IPS DF 4.7 (cell line): ENCODE measurements around the gene ZNF691.
A peak's percentile ranks its signal among the peaks of the same experiment; 100 is the strongest.
"Not testable (repeated sequence)": the region's sequence is repeated elsewhere in the genome, so short reads cannot be mapped to it uniquely, and the experiment has no call there.

ENCODE experiments used
- DNase-seq: peaks from one replicate; pipeline ENCODE4 v3.0.0-alpha.2; 2013; ENCODE audit warnings: low spot score; ENCODE audit errors: extremely low read depth

Gene ZNF691

DNA sequence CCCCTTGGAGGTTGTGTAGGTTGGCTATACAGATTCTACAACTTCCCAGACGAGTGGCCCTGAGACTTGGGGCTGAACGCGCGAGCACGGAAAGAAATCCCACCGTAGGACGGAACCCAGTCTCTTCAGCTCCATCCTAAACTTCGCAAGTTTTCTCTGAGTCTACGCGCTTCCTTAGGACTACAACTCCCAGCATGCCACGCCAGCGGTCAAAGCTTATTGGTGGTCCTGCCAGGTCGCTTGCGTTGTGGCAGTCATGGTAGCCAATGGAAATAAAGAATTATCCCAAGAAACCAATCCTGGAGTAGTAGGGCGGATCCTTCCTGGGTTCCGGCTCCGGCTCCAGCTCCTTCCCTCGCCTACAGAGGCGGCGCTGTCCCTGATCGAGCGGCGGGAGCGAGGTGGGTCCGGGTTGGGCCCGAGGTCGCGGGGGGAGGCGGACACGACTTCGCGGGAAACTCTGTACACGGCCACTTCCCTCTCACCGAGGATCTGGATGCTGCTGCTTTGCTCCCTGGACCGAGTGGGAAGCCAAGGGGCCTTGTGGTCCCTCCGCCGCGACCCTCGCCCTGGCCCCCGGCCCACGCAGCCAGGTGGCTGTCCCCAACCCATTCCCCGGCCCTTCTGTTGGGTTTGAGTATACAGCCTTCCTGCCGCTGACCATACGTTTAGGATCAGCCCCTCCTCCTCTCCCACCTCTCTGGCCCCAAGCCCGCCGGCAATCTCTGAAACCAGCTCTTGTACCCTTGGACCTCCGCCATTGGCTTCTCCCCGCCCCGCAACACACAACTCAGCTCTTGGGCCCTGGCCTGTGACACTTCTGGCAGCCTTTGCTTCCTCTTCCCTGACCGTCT lies at the start of gene ZNF691:
Gene ZNF691 (plus strand): TSS at position 357 of the 854 bp plus-strand sequence. CDS start 3,046 bp downstream, outside the sequence.
- peak; percentile 97 for DNase-seq

GRCh38 chr1:42797414-42797813 lies 49.0 kb upstream of the ZNF691 start:
- no peak for DNase-seq

DNA sequence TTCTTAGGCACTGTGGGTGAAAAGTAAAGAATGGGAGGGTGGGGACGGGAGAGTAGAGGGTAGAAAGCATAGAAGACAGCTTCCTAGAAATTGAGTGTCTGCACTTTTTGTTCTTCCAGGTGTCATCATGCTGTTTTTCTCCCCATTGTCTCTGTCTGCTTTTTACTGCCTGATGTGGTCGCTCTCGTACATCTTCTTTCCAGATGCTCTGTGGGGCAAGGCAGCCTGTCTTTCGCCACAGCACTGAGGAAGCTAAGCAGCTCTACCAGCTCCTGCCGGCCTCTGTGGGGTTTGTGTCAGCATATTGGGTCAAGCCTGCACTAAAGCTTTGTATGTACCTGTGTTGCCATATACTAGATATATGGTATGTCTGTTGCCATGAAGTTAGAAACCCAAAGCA lies 48.4 kb upstream of the ZNF691 start:
- DNase-seq = no peak

DNA sequence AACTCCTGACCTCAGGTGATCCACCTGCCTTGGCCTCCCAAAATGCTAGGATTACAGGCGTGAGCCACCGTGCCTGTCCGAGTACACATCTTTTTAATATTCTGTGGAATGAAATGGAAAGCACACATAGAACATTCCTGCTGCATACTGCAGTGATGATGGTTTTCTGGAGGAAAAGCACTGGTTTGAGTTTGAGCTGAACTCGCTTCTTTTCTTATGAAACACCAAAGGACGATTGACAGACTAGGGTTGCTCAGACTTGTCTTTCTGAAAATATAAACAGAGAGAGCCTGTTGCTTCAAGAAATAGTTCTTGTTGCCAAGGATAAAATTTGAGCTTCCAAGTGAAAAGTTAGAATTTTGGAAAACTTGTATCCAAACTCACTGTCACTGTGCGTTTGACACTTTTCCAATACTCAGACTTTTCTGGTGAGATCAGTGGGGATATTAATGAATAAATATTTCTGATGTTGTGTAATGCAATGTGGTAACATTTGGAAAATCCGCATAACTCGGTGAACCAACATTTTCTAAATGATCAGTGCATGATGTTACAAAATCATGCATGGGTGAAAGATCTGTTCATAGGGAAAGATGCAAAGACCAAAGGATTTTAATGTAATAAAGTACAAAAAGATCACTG lies 44.5 kb upstream of the ZNF691 start:
- no peak for DNase-seq

- no peak for DNase-seq
Measured at GRCh38 chr1:42806171-42806570, 40.2 kb upstream of the ZNF691 start.

DNA sequence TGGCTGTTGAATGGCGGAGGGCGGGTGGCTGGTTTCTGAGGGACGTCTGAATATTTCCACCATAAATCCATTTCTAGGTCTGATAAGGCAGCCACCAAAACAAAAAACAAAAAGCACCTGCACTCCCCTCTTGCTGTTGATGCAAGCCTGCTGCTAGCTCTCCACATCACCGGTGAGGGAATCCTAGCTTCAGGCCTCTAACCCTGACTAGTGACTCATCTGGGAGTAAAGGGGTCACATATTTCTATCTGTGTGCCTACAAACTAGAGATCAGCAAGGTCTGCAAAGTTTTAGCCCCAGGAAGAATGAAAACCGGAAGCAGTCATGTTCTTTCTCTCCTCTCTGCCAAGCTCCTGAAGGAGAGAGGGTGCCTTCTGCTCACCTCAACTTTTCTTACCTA lies 39.8 kb upstream of the ZNF691 start:
- no peak for DNase-seq

DNA sequence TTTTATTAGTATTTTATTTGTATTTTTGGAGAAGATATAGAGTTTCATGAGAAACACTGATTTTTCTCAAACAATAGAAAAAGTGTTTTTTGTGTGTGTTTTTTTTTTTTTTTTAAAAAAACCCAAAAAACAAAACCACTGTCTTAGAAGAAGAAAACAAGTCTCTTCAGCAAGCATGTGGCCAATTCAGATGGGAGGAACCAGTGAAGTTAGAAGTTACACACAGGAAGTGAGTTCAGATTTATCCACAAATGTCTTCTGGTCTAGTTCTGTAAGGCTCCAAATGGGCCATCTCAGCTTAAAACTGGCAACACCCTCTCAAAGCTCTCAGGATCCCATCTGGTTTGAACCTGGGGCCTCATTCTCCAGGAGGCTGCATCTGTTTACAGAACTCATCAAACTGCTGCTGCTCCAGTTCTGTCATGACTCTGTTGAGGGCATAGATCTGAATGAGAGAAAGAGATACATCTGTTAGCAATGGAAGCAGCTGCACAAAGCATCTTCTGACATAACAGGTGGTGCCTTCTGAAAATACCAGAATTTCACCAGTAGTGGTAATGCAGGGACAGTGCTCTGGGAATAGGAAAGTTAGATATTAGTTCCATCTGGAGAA lies 39.3 kb upstream of the ZNF691 start:
- no peak for DNase-seq

DNA sequence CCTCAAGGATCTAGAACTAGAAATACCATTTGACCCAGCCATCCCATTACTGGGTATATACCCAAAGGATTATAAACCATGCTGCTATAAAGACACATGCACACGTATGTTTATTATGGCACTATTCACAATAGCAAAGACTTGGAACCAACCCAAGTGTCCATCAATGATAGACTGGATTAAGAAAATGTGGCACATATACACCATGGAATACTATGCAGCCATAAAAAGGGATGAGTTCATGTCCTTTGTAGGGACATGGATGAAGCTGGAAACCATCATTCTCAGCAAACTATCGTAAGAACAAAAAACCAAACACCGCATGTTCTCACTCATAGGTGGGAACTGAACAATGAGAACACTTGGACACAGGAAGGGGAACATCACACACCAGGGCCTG lies 31.6 kb upstream of the ZNF691 start:
- not testable (repeated sequence) for DNase-seq

DNA sequence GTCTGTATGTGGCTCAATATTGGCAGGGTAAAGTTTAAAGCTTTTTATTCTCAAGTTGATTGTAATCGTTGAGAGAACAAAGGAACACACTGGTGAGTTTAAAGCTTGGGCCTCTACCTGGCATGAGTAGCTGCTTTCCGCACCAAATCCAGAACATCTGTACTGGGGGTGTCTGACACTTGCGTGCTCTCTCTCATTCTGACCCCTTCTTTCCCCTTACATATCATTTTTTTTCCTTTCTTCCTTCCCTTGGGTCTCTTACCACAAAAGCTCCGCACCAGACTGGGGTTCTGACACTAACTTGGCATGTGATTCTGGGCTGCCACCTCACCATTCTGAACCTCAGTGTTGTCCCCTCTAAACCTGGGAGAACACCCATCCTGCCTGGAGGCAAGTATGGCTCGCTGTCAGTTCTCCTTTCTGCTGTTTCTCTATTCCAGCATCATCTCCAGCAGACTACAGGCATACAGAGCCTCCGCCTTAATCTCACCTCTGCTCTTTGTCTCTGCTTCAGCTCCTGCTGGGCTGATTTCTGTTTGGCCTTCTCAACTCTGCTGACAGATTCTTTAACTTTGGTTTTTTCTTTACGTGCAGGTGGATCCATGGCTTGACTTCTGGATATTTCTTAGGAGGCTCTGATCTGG lies 30.4 kb upstream of the ZNF691 start:
- DNase-seq = no peak

DNA sequence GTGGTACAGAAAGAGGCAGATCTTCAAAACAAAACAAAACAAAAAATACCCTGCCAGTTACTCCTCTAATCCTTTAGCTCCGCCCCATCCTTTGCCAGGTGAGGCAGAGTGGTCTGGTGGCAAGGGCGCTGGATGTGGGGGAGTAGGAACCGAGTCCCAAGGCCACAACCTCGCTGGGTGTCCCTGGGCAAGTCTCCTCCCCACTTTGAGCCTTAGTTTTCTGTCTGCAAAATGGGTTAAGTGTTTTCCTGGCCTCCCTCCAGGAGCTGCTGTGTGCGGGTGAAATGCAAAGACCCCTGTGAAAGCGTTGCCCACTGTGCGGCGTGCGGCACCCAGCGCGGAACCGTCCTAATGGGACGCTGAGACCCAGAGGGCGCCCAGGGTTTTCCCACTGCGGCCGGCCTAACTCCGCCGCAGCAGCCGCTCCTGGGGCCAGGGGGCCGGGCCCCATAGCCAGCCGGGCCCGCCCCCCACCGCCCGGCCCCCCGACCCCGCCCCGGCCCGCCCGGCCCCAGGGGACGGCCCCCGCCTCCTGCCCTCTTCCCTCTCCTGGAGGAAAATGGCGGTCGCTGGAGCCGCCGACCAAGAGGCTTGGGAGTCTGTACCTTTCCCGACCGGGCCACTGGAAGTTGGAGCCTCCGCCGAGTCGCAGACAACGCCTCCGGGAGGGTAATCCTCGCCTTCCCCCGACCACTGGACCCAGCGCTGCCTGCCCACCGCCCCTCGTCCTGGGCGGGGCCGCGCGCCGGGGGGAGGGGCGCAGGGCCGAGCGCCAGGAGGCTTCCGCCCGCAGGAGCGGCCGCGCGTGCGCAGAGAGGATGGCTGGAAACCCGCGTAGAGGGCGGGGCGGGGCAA lies 29.6 kb upstream of the ZNF691 start, which contains the start of the genes ERMAP and SVBP:
Gene ERMAP (plus strand): TSS at position 538 of the 855 bp plus-strand sequence. CDS start 13,327 bp downstream, outside the sequence.
Gene SVBP (minus strand): TSS at position 813 of the 855 bp plus-strand sequence. CDS start 853 bp downstream, outside the sequence.
- DNase-seq = no peak

DNA sequence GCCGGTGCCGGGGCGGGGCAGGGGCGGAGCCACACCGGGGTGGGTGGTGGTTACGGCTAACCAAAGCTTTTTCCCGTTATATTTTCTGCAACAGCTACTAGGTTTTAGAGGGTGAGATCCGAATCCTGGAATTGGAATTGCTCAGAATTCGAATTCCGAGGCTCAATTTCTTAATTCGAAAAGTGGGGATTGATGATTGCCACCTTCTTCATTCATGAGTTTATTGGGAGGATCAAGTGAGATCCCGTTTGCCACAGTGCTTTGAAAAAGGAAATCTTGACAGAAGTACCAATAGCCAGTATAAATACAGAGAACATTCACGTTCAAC lies 29.0 kb upstream of the ZNF691 start:
- DNase-seq = no peak

DNA sequence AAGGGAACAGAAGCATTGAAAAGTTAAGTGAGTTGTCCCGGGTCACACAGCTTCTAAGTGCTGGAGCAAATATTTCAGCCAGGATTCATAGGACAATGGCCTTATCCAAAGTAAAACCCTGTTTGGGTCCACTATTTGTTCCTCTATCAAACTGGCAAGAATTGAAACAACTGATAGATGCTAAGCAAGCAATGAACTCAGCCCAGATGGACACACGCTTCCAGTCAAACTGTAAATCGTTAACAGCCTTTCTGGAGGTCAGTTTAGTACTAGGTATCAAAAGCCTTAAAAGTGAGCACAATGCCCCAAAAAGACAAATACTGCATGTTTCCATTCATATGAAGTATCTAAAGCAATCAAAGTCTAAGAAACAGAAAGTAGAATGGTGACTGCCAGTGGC lies 28.4 kb upstream of the ZNF691 start:
- DNase-seq = no peak

GRCh38 chr1:42820813-42821212 lies 25.6 kb upstream of the ZNF691 start:
- no peak for DNase-seq

DNA sequence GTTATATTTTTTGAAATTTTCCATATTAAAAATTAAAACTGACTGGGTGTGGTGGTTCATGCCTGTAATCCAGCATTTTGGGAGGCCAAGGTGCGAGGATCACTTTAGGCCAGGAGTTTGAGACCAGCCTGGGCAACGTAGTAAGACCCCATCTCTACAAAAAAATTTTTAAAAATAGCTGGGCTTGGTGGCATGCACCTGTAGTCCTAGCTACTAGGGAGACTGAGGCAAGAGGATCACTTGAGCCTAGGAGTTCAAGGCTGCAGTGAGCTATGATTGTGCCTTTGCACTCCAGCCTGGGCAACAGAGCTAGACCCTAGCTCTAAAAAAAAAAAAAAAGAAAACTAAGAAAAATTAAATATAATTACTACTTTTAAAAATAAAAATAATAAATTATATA lies 24.7 kb upstream of the ZNF691 start:
- no peak for DNase-seq

DNA sequence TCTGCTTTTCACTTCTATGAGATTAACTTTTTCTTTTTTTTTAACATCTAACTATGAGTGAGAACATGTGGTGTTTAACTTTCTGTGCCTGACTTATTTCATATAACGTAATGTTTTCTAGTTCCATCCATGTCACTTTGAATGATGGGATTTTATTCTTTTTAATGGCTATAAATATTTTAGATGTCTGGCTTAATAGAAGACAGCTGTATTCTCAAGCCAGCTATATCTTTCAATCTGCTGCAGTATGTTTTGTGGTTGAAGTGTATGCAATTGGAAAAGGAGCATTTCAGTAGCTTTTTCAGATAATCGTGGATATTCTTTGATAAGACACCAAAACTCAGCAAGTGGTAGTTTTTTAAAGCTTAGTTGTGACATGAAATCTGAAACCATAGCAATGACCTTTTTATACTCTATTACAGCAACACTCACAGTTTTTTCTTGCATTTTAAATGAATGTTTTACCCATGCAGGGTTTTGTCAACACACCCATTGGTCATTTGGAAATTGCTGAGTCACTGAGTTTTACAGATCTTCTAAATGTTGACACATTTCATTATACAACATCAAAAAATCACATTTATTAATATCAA lies 23.5 kb upstream of the ZNF691 start:
- no peak for DNase-seq

- DNase-seq = no peak
Measured at GRCh38 chr1:42824481-42825035, 21.9 kb upstream of the ZNF691 start.

- DNase-seq = no peak
Measured at GRCh38 chr1:42825036-42825851, 21.2 kb upstream of the ZNF691 start.

- DNase-seq = no peak
Measured at GRCh38 chr1:42830631-42831030, 15.8 kb upstream of the ZNF691 start.

GRCh38 chr1:42831273-42831672 lies 15.1 kb upstream of the ZNF691 start:
- DNase-seq = no peak
